Neural progenitor cell (in vitro differentiated cells): ENCODE data around the gene ERN1.

Experiments
- EZH2 ChIP-seq: fragments of 200-600 bp; sonication (generic); IDR thresholded peaks from 2 replicates; pipeline ENCODE4 v1.6.1; 2017; ENCODE audit warnings: antibody characterized with exemption, mild to moderate bottlenecking, moderate library complexity
- TF ChIP-seq, protein P1 (sequence below): fragments of 200-600 bp; sonication (generic); IDR thresholded peaks from 2 replicates; pipeline ENCODE4 v1.5.1; 2017; ENCODE audit warnings: antibody characterized with exemption, mild to moderate bottlenecking

DNA sequence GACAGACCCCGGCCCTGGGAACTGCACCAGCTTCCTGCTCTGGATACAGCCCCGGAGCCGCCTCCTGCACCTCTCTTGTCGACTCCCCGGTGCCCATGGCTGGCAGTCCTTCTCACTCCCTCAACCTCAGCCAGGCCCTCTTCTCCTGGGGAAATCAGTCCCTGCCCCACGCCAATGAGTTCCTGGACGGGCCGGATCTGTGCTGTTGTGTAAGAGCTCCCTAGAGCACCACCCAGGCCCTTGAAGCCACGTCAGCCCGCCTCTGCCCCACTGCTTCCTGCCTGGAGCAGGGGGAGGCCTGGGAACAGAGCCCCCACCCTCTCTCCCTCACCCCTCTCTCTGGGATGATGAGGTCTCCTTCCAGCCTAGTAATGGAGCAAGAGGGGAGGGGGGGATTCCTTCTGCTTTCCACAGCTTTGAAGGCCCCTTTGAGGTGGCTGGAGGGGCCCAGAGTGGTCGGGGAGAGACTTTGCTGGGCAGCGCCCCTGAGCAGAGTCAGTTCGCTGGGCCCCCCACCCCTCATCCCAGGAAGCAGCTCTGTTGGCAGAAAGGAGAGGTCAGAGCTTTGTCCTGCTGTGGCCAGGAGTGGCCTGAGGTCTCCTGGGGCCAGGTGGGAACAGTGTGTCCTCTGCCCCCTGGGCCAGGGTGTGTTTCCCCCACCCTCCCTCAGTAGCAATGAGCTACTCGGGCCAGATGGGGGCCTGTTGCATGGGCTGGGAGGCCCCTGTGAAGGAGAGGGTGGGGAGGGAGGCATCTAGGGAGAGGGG, 128.0 kb downstream of the ERN1 start:
- TF ChIP-seq, protein P1, sequence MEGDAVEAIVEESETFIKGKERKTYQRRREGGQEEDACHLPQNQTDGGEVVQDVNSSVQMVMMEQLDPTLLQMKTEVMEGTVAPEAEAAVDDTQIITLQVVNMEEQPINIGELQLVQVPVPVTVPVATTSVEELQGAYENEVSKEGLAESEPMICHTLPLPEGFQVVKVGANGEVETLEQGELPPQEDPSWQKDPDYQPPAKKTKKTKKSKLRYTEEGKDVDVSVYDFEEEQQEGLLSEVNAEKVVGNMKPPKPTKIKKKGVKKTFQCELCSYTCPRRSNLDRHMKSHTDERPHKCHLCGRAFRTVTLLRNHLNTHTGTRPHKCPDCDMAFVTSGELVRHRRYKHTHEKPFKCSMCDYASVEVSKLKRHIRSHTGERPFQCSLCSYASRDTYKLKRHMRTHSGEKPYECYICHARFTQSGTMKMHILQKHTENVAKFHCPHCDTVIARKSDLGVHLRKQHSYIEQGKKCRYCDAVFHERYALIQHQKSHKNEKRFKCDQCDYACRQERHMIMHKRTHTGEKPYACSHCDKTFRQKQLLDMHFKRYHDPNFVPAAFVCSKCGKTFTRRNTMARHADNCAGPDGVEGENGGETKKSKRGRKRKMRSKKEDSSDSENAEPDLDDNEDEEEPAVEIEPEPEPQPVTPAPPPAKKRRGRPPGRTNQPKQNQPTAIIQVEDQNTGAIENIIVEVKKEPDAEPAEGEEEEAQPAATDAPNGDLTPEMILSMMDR = no peak
- no peak for TF ChIP-seq EZH2
